ENCODE measurements around the gene ATXN7L1.

DNA sequence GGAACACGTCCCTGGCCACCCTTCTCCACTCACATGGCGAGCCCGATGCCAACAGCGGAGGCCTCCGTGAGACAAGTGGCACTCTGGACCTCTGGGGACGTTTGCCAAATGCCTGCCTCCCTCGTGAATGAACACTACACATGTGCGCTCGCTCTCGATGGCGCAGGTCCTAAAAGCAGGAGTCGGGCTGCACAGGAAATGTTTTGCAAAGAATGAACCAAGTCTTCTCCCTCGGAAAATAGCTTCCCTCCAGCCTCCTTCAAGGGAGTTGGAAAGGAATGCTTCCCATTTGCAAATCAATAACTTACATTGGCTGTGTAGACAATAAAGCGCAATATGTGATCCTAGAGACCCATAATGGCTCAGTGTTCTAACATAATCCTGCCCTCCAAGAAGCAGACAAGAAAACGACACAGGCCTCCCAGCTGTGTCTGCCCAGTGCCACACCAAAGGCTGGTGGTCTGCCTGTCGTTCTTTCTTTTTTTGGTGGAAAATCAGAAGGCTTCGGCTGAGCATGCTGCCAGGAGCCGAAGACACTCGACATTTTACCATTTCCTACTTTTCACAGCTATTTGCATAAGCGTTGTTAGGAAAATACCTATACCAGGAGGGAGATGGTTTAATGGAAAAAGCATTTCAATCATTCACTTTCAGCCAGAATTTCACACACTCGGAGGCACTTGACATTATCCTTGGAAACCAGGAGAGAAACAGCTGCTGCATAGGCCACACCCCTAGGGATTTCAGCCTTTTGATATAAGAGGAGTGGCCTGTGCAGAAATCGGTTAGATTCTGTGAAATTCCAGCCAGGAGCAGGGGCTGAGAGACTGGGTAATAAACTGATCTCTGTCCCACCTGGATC, 38.4 kb downstream of the ATXN7L1 start:
- no peak for TF ChIP-seq ZNF274 (IDR thresholded peaks at IDR 0.05; ENCODE audit: low read depth, low read length)
- TF ChIP-seq YY1 (IDR thresholded peaks at IDR 0.05; ENCODE audit: insufficient read depth, insufficient read length) = no peak
- TF ChIP-seq SUZ12 (IDR thresholded peaks at IDR 0.05; ENCODE audit: extremely low read depth, insufficient read depth, insufficient read length) = no peak
